Smooth muscle cell of trachea (primary cell): ENCODE measurements around the gene CBY2. TPM values are rescaled to one million over a fixed set of nuclear protein-coding genes. Genes with fewer than 3 reads are reported as not detected.

Source experiments
- total RNA-seq: library from RNA; depleted of rRNA; stranded (reverse); fragments of >200 nt; gene quantifications from 2 replicates; pipeline ENCODE4 v1.2.1, GENCODE V29; 2014

CBY2 gene, protein sequence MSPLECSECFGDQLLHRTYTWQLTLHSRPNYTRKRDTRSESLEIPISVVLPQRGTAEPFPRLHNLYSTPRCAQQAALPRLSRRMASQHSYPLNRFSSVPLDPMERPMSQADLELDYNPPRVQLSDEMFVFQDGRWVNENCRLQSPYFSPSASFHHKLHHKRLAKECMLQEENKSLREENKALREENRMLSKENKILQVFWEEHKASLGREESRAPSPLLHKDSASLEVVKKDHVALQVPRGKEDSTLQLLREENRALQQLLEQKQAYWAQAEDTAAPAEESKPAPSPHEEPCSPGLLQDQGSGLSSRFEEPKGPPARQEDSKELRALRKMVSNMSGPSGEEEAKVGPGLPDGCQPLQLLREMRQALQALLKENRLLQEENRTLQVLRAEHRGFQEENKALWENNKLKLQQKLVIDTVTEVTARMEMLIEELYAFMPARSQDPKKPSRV
- total RNA-seq = not detected in 2 replicates

DNA sequence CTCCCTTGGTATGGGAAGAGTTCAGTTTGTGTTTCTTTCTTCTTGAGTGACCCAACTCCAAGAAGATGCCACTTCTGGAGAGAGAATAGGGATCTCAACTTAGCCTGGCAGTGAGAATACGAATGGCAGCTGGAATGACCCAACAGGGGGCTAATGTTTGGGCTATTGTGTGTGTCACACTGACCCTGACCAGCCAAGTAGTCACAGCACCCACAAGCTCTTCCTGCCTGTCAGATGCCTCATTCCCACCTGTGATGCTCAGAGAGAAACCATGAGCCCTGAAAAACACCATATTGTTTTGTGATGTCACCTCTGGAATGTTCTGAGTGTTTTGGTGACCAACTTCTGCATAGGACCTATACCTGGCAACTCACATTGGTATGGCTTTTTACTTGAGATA is at the start of gene CBY2:
Gene CBY2 (plus strand): TSS at position 233 of the 400 bp plus-strand sequence. CDS start 71 bp downstream, at position 304.

Other genes with a start within 250 kb of the CBY2 start
- 43.2 and 48.0 TPM in 2 replicates for gene COG3, start 237.4 kb upstream of the CBY2 start, total RNA-seq
- gene ERICH6B, start 86.6 kb upstream of the CBY2 start, total RNA-seq = not detected in 2 replicates
- not detected in 2 replicates for gene SIAH3, start 149.4 kb downstream of the CBY2 start, total RNA-seq